HepG2 (cell line): ENCODE measurements around the gene MAIP1. TPM values are rescaled to one million over a fixed set of nuclear protein-coding genes. Genes with fewer than 3 reads are reported as not detected.

ENCODE experiments used
- FOSL1 ChIP-seq: sonication (generic); formaldehyde crosslinking; IDR thresholded peaks from 2 replicates; pipeline ENCODE4 v1.9.0; 2021; ENCODE audit warnings: missing genetic modification reagents, borderline replicate concordance
- NAIF1 ChIP-seq: sonication (generic); formaldehyde crosslinking; IDR thresholded peaks from 2 replicates; pipeline ENCODE4 v1.5.0; 2020; ENCODE audit warnings: mild to moderate bottlenecking, missing genetic modification reagents, borderline replicate concordance
- NBN ChIP-seq: fragments of 450-650 bp; conservative IDR thresholded peaks from 2 replicates; pipeline ENCODE4 v1.6.1; 2017
- NR2F1 ChIP-seq, 2 experiments: fragments of 450-650 bp in 1 of 2; formaldehyde crosslinking in 1 of 2; IDR thresholded peaks; 2 replicates each; pipeline versions ENCODE4 v1.5.0 to v1.6.1; 2016 to 2020; ENCODE audit warnings: mild to moderate bottlenecking in 1 of 2, missing compliant biosample characterization in 1 of 2, missing genetic modification reagents in 1 of 2, moderate library complexity in 1 of 2
- SNRNP70 ChIP-seq: fragments of 200-400 bp; formaldehyde crosslinking; IDR thresholded peaks from 2 replicates; pipeline ENCODE4 v1.6.1; 2017; ENCODE audit warnings: mild to moderate bottlenecking, low read depth, low read length, moderate library complexity
- ZNF317 ChIP-seq: sonication (generic); formaldehyde crosslinking; IDR thresholded peaks from 2 replicates; pipeline ENCODE4 v1.5.0; 2020; ENCODE audit warnings: mild to moderate bottlenecking, missing genetic modification reagents
- ZNF552 ChIP-seq: sonication (generic); formaldehyde crosslinking; IDR thresholded peaks from 2 replicates; pipeline ENCODE4 v1.9.0; 2022; ENCODE audit warnings: missing genetic modification reagents, mild to moderate bottlenecking, borderline replicate concordance
- ZNF652 ChIP-seq: IDR thresholded peaks from 2 replicates; pipeline ENCODE4 v1.6.1; 2016; ENCODE audit warnings: low read depth, borderline replicate concordance
- ZNF7 ChIP-seq: IDR thresholded peaks from 2 replicates; pipeline ENCODE4 v1.6.1; 2016; ENCODE audit warnings: missing biosample characterization, missing genetic modification reagents
- ZNF720 ChIP-seq: sonication (generic); formaldehyde crosslinking; IDR thresholded peaks from 2 replicates; pipeline ENCODE4 v1.4.0; 2020; ENCODE audit warnings: missing genetic modification reagents
- ZNF749 ChIP-seq: sonication (generic); formaldehyde crosslinking; IDR thresholded peaks from 2 replicates; pipeline ENCODE4 v1.8.0; 2022; ENCODE audit warnings: mild to moderate bottlenecking, missing genetic modification reagents, moderate library complexity, borderline replicate concordance
- ZNF775 ChIP-seq: sonication (generic); formaldehyde crosslinking; IDR thresholded peaks from 2 replicates; pipeline ENCODE4 v1.4.0; 2020; ENCODE audit warnings: missing genetic modification reagents, mild to moderate bottlenecking, moderate library complexity, borderline replicate concordance
- polyA plus RNA-seq, 8 experiments: library from polyadenylated mRNA; depleted of rRNA in 3 of 8; stranded (reverse) in 7 of 8; unstranded in 1 of 8; fragments of >200 nt; fragmentation: Illumina TruSeq in 4 of 8; extraction: Trizol in 4 of 8; gene quantifications; 2 replicates each; pipeline versions ENCODE4 v1.2.1 to v1.2.3, GENCODE V29; 2011 to 2016; ENCODE audit warnings: low read depth in 4 of 8, missing spikeins in 1 of 8, mixed read lengths in 1 of 8; ENCODE audit not compliant: insufficient read depth in 1 of 8
- total RNA-seq, 5 experiments: library from RNA; depleted of rRNA; stranded (reverse); fragments of >200 nt; fragmentation: Illumina TruSeq; extraction: Trizol; gene quantifications; 2 replicates each; pipeline ENCODE4 v1.2.3, GENCODE V29; 2016; ENCODE audit warnings: low read depth in 1 of 5
- TF ChIP-seq, protein P1 (sequence below): sonication (generic); formaldehyde crosslinking; IDR thresholded peaks from 2 replicates; pipeline ENCODE4 v1.5.0; 2020; ENCODE audit warnings: mild to moderate bottlenecking, missing genetic modification reagents, borderline replicate concordance
- TF ChIP-seq, protein P2 (sequence below): sonication (generic); formaldehyde crosslinking; IDR thresholded peaks from 2 replicates; pipeline ENCODE4 v1.4.0; 2020; ENCODE audit warnings: mild to moderate bottlenecking, missing genetic modification reagents, borderline replicate concordance
- TF ChIP-seq, protein P3 (sequence below): sonication (generic); formaldehyde crosslinking; IDR thresholded peaks from 2 replicates; pipeline ENCODE4 v1.4.0; 2020; ENCODE audit warnings: missing genetic modification reagents
- TF ChIP-seq, protein P4 (sequence below): sonication (generic); formaldehyde crosslinking; IDR thresholded peaks from 2 replicates; pipeline ENCODE4 v1.4.0; 2020; ENCODE audit warnings: missing genetic modification reagents, borderline replicate concordance

Gene MAIP1
- total and polyA plus RNA-seq, 2 of the 13 experiments (the other 11 are each of a cell fraction or from before 2014, with no cell fraction given): 22.3 to 72.9 TPM

DNA sequence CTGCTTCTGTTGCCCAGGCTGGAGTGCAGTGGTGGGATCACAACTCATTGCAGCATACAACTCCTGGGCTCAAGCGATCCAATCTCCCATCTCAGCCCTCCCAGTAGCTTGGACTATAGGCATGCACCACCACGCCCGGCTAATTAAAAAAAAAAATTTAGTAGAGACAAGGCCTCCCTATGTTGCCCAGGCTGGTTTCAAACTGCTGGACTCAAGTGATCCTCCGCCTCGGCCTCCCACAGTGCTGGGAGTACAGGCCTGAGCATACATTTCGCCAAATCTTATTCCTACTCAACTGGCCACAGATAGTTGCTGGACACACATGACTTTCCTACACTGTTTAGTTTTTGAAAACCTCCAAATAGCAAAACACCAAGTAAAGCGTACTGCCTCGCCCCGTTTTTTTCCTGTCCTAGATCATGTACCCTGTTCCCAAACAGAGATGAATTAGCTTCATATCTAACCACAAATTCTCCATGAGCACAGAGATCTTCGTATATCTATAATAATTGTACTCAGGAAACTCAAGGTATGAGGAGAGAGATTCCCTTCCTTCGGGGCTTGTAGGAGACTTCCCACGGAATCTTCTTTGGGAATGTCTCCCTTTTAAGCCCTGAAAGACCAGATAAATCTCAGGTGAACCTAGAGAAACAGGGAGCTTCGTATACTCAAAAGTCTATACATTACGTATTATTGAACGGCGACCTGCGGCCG is 44.9 kb upstream of the MAIP1 start (continued):
- TF ChIP-seq NR2F1 (CRISPR knock-in tag; IDR thresholded peaks at IDR 0.05): no peak
- no peak for TF ChIP-seq ZNF720 (CRISPR knock-in tag)
- no peak for TF ChIP-seq ZNF652 (CRISPR knock-in tag)
- no peak for TF ChIP-seq FOSL1 (CRISPR knock-in tag)
- no peak; the same call in 1 of the 2 replicates for TF ChIP-seq ZNF749
- no peak for TF ChIP-seq NBN
- no peak for TF ChIP-seq ZNF7 (CRISPR knock-in tag)
- TF ChIP-seq, protein P1, sequence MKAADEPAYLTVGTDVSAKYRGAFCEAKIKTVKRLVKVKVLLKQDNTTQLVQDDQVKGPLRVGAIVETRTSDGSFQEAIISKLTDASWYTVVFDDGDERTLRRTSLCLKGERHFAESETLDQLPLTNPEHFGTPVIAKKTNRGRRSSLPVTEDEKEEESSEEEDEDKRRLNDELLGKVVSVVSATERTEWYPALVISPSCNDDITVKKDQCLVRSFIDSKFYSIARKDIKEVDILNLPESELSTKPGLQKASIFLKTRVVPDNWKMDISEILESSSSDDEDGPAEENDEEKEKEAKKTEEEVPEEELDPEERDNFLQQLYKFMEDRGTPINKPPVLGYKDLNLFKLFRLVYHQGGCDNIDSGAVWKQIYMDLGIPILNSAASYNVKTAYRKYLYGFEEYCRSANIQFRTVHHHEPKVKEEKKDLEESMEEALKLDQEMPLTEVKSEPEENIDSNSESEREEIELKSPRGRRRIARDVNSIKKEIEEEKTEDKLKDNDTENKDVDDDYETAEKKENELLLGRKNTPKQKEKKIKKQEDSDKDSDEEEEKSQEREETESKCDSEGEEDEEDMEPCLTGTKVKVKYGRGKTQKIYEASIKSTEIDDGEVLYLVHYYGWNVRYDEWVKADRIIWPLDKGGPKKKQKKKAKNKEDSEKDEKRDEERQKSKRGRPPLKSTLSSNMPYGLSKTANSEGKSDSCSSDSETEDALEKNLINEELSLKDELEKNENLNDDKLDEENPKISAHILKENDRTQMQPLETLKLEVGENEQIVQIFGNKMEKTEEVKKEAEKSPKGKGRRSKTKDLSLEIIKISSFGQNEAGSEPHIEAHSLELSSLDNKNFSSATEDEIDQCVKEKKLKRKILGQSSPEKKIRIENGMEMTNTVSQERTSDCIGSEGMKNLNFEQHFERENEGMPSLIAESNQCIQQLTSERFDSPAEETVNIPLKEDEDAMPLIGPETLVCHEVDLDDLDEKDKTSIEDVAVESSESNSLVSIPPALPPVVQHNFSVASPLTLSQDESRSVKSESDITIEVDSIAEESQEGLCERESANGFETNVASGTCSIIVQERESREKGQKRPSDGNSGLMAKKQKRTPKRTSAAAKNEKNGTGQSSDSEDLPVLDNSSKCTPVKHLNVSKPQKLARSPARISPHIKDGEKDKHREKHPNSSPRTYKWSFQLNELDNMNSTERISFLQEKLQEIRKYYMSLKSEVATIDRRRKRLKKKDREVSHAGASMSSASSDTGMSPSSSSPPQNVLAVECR (CRISPR knock-in tag): no peak
- TF ChIP-seq ZNF317 (CRISPR knock-in tag): 0 out of 2 replicates have a peak, but pooled peaks have one; percentile 5
- TF ChIP-seq ZNF775 (CRISPR knock-in tag): peak; percentile 9; the same call in 1 of the 2 replicates
- TF ChIP-seq SNRNP70: no peak
- TF ChIP-seq ZNF552 (CRISPR knock-in tag): no peak
- 0 out of 2 replicates have a peak, but pooled peaks have one; percentile 34 for TF ChIP-seq NAIF1
- TF ChIP-seq, protein P2, sequence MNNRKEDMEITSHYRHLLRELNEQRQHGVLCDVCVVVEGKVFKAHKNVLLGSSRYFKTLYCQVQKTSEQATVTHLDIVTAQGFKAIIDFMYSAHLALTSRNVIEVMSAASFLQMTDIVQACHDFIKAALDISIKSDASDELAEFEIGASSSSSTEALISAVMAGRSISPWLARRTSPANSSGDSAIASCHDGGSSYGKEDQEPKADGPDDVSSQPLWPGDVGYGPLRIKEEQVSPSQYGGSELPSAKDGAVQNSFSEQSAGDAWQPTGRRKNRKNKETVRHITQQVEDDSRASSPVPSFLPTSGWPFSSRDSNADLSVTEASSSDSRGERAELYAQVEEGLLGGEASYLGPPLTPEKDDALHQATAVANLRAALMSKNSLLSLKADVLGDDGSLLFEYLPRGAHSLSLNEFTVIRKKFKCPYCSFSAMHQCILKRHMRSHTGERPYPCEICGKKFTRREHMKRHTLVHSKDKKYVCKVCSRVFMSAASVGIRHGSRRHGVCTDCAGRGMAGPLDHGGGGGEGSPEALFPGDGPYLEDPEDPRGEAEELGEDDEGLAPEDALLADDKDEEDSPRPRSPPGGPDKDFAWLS (CRISPR knock-in tag): no peak
- TF ChIP-seq, protein P3, sequence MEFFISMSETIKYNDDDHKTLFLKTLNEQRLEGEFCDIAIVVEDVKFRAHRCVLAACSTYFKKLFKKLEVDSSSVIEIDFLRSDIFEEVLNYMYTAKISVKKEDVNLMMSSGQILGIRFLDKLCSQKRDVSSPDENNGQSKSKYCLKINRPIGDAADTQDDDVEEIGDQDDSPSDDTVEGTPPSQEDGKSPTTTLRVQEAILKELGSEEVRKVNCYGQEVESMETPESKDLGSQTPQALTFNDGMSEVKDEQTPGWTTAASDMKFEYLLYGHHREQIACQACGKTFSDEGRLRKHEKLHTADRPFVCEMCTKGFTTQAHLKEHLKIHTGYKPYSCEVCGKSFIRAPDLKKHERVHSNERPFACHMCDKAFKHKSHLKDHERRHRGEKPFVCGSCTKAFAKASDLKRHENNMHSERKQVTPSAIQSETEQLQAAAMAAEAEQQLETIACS (CRISPR knock-in tag): no peak
- TF ChIP-seq, protein P4, sequence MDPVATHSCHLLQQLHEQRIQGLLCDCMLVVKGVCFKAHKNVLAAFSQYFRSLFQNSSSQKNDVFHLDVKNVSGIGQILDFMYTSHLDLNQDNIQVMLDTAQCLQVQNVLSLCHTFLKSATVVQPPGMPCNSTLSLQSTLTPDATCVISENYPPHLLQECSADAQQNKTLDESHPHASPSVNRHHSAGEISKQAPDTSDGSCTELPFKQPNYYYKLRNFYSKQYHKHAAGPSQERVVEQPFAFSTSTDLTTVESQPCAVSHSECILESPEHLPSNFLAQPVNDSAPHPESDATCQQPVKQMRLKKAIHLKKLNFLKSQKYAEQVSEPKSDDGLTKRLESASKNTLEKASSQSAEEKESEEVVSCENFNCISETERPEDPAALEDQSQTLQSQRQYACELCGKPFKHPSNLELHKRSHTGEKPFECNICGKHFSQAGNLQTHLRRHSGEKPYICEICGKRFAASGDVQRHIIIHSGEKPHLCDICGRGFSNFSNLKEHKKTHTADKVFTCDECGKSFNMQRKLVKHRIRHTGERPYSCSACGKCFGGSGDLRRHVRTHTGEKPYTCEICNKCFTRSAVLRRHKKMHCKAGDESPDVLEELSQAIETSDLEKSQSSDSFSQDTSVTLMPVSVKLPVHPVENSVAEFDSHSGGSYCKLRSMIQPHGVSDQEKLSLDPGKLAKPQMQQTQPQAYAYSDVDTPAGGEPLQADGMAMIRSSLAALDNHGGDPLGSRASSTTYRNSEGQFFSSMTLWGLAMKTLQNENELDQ: no peak
